RPMI7951 (cell line): ENCODE measurements around the gene RNU1-4. TPM values are rescaled to one million over a fixed set of nuclear protein-coding genes. Genes with fewer than 3 reads are reported as not detected.
"Not testable (repeated sequence)": the region's sequence is repeated elsewhere in the genome, so short reads cannot be mapped to it uniquely, and the experiment has no call there.

ENCODE experiments used
- DNase-seq: peaks from one replicate; pipeline ENCODE4 v3.0.0-alpha.2; 2012; ENCODE audit warnings: low read depth
- total RNA-seq: library from RNA; depleted of rRNA; stranded (reverse); fragments of >200 nt; shearing (Covaris generic); gene quantifications from 2 replicates; pipeline ENCODE4 v1.2.3, GENCODE V29; 2014

Gene RNU1-4
- total RNA-seq, 1 experiment from 2014 or later = under 0.01 TPM

- no peak for DNase-seq
Measured at GRCh38 chr1:16727190-16728111, 12.9 kb upstream of the RNU1-4 start.

GRCh38 chr1:16728243-16728949 lies 11.9 kb upstream of the RNU1-4 start:
- DNase-seq = not testable (repeated sequence)

DNA sequence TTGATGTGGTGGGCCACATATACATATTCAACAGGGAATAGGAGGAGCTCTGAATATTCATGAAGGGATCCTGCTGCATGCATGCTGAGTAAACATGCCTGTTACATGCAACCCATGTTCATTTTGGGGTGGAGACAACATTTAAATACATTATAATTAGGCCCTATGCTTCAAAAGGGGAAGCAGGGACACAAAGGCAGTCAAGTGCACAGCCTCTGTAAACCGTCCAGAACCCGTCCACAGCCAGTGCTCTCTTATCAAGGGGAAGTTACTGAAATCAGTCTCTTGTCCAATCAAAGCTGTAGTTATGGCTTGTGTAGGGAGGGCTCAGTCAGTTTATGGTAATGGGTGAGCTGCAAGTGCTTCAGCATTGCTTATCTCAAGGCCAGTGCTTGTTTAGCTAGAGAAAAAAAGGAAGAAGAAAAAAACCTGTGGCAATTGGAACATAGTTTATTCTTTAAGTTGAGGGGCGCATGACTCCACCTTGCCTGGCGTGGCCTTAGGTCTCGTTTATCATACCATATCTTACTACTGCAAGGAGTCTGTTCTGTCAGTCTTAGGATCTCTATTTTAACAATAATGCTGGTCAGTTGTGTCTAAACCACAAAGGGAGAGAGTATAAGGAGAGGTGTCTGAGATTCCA lies 7.9 kb upstream of the RNU1-4 start:
- not testable (repeated sequence) for DNase-seq

- DNase-seq = not testable (repeated sequence)
Measured at GRCh38 chr1:16741230-16741629, 914 bp downstream of the RNU1-4 start.

GRCh38 chr1:16747660-16748059 lies 7.3 kb downstream of the RNU1-4 start:
- not testable (repeated sequence) for DNase-seq

- DNase-seq = not testable (repeated sequence)
Measured at GRCh38 chr1:16748710-16749109, 8.4 kb downstream of the RNU1-4 start.

DNA sequence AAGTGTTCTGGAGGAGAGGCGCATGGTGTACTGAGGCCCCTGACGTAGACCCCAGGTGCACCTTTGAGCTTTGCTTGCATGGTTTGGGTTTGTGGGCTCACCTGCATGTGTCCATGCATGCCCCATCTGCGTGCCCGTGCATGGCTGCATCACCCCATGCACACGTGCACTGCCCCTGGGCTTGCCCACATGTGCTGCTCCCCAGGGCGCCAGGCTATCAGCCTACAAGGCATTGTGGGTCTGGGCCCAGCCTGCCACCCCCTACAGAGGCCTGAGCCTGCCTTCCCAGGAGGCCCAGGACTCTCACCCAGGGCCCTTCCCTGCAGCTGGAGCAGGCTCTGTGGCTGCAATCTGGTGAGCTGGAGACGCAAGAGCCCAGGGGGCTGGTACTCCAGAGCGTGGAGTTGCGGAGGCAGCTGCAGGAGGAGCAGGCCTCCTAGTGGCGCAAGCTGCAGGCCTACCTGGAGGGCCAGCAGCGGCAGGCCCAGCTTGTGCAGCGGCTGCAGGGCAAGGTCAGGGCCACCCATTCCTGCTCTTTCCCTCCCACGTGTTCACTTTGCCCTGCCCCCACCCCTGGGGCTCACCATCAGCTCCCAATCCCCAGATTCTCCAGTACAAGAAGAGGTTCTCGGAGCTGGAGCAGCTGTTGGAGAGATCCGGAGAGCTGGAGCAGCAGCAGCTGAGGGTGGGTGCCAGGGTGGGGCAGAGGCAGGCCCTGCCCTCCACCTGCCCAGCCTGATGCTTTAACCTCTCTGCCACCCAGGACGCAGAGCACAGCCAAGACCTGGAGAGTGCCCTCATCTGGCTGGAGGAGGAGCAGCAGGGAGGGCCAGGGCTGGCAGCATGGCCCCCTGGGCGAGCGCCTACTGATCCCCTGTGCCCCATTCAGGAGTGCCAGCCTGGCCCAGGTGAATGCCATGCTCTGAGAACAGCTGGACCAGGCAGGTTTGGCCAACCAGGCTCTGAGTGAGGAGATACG lies 9.9 kb downstream of the RNU1-4 start:
- DNase-seq = not testable (repeated sequence)

GRCh38 chr1:16752770-16753169 lies 12.5 kb downstream of the RNU1-4 start:
- DNase-seq = not testable (repeated sequence)

DNA sequence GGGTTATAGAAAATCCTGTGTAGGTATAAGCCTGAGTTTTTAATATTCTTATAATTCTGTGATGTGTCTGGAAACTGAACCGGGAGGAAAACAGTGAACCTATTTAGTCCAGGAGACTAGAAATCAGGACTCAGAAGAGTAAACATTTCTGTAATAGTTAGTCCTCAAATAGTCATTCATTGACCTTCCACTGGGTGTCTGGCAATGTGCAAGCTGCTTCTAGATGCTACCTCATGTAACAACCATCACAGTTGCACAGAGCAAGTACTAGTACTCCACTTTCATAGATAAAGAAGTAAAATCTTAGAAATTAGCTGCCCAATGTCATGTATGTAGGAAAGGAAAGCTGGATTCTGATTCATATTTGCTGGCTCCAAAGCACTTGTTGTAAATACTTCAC lies 15.1 kb downstream of the RNU1-4 start:
- DNase-seq = not testable (repeated sequence)

GRCh38 chr1:16755932-16756331 lies 15.6 kb downstream of the RNU1-4 start:
- not testable (repeated sequence) for DNase-seq

GRCh38 chr1:16757574-16757973 lies 17.3 kb downstream of the RNU1-4 start:
- not testable (repeated sequence) for DNase-seq

DNA sequence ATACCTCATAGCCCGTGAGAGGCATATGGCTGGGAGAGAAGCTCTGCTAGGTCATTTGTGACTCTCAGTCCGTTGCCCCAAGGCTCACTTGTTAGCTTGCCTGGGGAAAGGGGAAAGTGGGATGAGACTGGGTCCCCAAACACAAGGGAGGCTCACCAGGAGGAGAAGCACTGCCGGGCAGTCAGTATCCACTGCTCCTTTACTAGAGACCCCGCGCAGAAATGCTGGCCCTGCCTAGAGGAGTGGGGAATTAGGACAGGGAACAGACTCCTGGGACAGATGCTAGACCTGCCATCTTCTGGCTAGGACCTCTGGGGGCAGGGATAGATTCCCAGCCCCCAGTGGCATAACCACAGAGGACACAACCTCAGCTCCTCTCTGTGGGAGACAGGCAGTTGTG lies 17.7 kb downstream of the RNU1-4 start:
- DNase-seq = not testable (repeated sequence)

GRCh38 chr1:16759041-16759493 lies 18.8 kb downstream of the RNU1-4 start:
- not testable (repeated sequence) for DNase-seq

DNA sequence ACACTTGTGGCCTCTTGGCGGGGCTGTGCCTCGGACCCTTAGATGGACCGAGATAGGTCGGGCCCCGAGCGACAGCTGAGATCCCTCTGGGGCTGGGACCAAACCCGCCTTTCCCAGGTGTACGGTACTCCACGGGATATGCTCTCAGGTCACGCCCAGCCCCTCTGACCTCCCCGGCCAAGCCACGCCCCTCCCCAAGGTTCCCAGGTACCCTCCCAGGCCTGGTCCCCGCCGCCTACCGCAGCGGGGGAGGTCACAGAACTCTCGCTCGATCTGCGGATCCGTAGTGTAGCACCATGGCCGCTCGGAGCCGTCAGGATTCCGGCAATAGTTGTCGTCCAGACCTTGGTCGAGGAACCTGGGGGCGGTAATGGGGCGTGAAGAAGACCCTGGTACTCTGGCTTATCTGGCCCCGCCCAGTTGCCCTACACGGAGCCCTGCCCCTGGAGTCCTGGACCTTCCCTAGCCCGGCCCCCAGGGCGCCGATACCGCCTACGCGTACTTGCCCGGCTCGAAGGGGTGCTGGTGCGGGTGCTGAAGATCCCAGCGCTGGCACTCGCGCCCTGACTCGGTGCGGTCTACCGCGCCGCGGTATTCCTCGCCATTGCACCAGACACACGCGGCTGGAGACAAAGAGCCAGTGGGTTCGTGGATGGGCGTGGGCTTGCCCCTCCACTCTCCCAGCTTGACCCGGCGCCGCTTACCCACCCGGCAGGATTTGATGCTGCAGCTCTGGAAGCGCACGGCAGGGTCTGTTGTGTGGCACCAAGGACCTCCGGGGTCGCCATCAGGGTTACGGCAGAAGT lies 19.5 kb downstream of the RNU1-4 start:
- DNase-seq = not testable (repeated sequence)

GRCh38 chr1:16760456-16760765 lies 20.1 kb downstream of the RNU1-4 start:
- not testable (repeated sequence) for DNase-seq

DNA sequence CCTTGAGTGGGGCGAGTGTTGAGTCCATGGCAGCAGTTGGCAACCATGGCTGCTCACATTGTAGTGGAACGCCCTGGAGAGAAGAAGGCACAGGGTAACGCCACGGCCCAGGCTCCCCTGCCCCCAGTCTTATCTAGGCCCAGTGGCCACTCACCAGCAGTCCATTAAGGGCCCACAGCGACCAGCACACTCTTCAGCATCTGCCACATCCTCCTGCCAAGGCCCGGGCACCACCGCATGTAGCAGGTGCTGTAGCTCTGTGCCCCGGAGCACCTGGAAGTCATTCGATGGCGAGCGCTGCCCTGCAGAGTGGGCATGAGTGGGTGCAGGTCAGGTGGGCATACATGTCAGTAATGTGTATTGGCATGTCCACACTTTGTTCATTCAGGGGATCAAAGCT lies 20.5 kb downstream of the RNU1-4 start:
- not testable (repeated sequence) for DNase-seq

DNA sequence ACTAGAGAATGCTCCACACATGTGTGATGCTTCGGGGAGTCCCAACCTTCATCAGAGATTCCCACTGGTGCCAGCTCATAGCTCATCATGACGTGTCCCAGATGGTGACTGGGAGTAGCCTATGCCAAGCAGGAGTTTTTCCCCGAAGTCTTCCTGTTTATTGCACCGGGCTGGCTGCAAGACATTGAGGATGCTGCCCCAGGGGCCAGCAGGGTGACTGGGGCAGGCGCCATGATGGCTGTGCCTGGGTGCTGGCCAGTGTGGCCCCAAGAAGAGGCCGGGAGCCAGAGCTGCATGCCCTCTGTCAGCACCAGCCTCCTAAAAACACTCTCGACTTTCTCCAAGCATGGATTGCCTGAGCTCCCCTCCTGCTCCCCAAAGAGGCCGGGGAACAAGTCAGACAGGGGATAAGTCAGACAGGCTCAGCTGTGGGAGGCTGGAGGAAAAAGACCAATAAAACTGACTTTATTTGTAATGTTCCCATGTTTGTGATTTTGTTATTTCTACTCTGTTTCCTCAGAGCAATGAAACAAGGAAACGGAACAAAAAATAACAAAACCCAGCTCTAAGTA lies 24.0 kb downstream of the RNU1-4 start:
- peak; percentile 71 for DNase-seq

DNA sequence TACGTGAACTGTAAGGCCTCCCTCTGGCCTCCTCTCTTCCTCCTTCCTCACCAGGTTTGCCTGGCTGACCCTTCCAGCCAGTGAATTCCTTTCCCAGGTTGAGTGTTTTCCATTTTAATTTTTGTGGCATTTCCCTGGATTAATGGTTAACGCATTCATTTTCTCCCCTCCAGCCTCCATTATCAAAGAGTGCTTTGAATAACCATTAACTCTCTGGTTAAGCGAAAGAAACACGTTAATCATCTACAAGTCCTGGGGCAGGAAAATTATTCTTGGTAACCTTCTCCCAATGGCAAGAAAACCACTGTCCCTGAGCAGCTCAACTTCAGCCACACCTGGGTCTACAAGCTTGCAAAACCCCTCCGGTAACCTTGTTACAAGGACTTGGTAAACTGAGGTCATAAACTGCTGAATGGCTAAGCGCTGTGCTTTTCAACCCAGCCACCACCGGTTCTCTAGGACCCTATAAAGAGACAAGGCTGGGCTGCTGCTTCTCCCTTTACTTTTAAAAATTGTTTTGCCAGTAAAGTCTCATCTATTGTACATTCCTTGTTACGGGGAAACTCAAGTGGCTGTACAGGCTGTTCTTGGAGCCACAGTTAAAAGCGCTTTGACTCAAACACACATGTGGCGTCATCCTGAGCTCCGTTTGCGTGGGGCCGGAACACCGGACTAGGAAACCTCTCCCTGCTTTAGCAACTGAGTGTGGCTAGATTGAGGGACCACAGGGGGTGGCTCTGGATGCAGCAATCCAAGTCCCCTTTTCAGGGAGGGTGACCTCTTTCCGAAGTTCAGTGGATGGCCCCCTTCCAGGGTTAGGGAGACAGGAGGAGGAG lies 24.7 kb downstream of the RNU1-4 start:
- peak; percentile 55 for DNase-seq
